ENCODE data around the gene DDX46.
"Not testable (repeated sequence)": the region's sequence is repeated elsewhere in the genome, so short reads cannot be mapped to it uniquely, and the experiment has no call there.

Gene DDX46, protein sequence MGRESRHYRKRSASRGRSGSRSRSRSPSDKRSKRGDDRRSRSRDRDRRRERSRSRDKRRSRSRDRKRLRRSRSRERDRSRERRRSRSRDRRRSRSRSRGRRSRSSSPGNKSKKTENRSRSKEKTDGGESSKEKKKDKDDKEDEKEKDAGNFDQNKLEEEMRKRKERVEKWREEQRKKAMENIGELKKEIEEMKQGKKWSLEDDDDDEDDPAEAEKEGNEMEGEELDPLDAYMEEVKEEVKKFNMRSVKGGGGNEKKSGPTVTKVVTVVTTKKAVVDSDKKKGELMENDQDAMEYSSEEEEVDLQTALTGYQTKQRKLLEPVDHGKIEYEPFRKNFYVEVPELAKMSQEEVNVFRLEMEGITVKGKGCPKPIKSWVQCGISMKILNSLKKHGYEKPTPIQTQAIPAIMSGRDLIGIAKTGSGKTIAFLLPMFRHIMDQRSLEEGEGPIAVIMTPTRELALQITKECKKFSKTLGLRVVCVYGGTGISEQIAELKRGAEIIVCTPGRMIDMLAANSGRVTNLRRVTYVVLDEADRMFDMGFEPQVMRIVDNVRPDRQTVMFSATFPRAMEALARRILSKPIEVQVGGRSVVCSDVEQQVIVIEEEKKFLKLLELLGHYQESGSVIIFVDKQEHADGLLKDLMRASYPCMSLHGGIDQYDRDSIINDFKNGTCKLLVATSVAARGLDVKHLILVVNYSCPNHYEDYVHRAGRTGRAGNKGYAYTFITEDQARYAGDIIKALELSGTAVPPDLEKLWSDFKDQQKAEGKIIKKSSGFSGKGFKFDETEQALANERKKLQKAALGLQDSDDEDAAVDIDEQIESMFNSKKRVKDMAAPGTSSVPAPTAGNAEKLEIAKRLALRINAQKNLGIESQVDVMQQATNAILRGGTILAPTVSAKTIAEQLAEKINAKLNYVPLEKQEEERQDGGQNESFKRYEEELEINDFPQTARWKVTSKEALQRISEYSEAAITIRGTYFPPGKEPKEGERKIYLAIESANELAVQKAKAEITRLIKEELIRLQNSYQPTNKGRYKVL

GRCh38 chr5:134758504-134759341, at the start of gene DDX46:
Gene DDX46, plus strand, starts transcription at chr5:134758779. Its CDS starts 160 bp downstream, at chr5:134758939.
- DNase-seq (ENCODE audit: low read depth in 3 of 3, low spot score in 1 of 3) = peak; percentile 76 to 94 (median 87)

GRCh38 chr5:134714120-134714519, 44.5 kb upstream of the DDX46 start:
- no peak for DNase-seq (ENCODE audit: low read depth in 3 of 3, low spot score in 1 of 3)

- DNase-seq (ENCODE audit: low read depth in 3 of 3, low spot score in 1 of 3) = no peak
Observed at GRCh38 chr5:134714541-134714940, 44.0 kb upstream of the DDX46 start.

DNA sequence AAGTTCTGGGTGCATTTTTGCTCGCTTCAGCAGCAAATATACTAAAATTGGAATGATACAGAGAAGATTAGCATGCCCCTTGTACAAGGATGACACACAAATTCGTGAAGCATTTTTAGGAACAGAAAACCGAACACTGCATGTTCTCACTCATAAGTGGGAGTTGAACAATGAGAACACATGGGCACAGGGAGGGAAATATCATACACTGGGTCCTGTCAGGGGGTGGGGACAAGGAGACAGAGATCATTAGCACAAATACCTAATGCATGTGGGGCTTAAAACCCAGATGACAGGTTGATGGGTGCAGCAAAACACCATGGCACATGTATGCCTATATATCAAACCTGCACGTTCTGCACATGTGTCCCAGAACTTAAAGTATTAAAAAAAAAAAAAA, 43.1 kb upstream of the DDX46 start:
- DNase-seq (ENCODE audit: low read depth in 3 of 3, low spot score in 1 of 3) = not testable (repeated sequence)

DNA sequence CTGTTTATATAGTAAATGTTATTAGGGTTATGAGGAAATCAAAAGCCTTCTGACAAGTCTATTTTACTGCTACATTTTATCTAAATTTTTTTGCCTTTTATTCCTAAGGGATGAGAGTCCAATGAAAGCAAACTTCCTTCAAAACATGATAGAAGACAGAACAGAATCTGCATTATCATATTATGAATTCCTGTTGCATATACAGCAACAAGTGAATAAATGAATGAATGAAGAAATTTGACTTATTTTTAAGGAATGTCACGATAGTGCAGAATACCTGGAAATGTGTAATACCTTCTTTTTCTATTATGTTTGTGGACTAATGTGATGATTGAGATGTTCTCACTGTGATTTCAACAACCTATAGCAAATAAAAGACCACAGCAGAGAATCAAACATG, 33.7 kb upstream of the DDX46 start:
- no peak for DNase-seq (ENCODE audit: low read depth in 3 of 3, low spot score in 1 of 3)

DNA sequence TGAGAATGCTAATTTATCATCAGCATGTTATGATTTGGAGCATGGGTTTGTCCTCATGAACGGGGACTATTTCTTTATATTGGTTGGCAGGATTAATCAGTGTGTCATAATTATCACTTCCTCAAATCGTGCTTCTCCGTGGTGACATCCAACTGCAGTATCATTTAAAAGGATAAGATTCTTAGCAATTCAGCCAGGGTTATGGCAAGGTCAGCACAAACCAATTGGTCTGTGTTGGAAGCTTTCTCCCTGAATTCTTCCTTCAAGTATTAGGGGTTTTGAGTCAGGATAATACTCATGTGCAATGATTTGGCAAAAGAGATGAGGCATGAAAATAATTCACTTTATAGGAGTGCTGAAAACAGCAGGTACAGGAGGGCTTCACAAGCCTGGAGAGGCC, 25.8 kb upstream of the DDX46 start:
- no peak for DNase-seq (ENCODE audit: low read depth in 3 of 3, low spot score in 1 of 3)

DNA sequence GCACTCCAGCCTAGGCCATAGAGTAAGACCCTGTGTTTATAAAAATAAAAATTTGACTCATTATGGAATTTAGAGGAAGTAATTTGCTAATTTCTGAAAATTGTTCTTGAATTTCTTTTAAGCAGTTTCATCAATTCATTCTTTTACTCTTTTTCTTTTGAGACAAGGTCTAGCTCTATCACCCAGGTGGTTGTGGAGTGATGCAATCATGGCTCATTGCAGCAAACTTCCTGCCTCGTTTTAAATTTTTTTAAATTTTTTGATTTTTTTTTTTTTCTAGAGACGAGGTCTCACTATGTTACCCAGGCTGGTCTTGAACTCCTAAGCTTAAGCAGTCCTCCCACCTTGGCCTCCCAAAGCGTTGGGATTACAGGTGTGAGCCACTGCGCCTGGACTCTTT, 23.3 kb upstream of the DDX46 start:
- DNase-seq (ENCODE audit: low read depth in 3 of 3, low spot score in 1 of 3) = no peak

DNA sequence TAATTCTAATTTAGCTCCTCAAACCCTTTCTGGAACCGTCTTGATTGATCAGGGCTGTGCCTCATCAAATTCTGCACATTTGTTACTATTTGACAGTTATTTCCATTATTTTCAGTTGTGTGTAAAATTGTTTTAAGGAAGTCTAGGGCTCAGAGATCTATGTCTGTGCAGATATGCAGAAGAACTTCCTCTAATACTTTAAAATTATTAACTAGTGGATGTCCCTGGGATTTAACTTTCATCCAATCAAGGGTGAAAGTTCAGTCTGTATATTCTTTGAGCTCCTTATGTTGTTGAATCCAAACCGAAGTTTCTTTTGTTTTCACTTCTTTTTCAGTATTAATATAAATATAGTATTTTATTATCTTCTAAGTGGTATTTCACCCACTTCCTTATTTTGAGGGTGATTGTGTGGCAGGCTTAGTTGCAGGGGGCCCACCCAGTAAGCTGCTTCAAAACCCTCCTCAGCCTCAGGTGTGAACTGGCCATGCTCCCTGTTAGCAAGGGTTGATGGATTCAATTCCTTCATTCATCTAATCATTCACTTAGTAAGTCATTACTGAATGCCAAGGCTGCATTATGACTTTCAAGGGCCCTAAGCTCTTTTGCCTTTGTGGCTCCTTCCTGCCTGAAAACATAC, 22.3 kb upstream of the DDX46 start:
- no peak for DNase-seq (ENCODE audit: low read depth in 3 of 3, low spot score in 1 of 3)

GRCh38 chr5:134738133-134738962, 20.2 kb upstream of the DDX46 start, which contains the start of gene CAMLG:
Gene CAMLG, plus strand, starts transcription at chr5:134738548. Its CDS starts 73 bp downstream, at chr5:134738621.
- peak; percentile 92 to 93 (median 92) for DNase-seq (ENCODE audit: low read depth in 3 of 3, low spot score in 1 of 3)

DNA sequence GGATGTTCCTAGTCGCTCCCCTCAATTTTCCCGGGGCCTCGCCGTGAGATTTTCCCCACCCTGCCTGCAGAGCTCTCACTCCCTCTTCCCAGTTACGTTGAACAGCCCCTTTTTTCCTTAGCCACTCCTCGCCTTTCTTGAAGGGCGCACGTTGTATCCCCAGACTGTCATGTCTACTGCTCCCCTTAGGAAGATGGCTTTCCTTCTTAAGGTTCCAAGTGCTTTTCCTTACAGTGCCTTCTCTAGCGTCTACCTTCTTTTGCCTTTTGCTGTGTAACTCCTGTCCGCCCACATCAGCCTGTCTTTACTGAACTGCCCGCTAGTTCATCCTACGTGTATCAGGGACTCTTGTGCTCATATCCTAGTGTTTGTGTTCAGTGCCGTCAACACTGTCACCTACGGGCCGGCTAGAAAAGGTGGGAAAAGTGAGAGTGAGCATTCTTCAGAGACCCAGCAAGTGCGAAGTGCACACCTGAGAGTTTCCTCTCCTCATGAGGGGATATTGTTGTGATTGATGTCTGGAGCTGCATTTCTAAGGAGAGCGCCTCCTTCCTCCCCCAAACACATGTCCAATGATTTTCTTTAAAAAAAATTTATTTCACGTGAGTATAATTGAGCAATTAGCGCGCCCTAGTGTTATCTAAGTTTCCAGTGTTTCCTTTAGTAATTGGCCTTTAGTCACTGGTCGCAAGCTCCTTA, 19.5 kb upstream of the DDX46 start:
- no peak for DNase-seq (ENCODE audit: low read depth in 3 of 3, low spot score in 1 of 3)

GRCh38 chr5:134741052-134741451, 17.5 kb upstream of the DDX46 start:
- DNase-seq (ENCODE audit: low read depth in 3 of 3, low spot score in 1 of 3) = no peak

GRCh38 chr5:134742134-134742533, 16.4 kb upstream of the DDX46 start:
- no peak for DNase-seq (ENCODE audit: low read depth in 3 of 3, low spot score in 1 of 3)

DNA sequence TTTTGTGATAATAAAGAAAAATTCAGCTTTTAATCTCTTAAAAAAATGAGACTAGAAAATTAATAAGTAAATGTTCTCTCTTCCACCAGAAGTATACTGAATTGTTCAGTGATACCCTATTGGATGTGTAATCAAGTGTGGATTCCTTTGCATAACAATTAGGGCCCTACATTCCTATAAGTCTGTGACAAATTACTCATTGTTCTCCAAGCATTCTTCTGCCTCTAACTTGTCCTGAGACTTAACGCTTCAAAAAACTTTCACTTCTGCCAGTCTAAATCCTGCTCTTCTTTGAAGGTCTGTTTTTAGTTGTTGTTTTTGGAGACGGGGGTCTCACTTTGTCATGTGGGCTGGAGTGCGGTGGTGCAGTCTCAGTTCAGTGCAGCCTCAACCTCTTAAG, 9.2 kb upstream of the DDX46 start:
- DNase-seq (ENCODE audit: low read depth in 3 of 3, low spot score in 1 of 3) = no peak

- no peak for DNase-seq (ENCODE audit: low read depth in 3 of 3, low spot score in 1 of 3)
Observed at GRCh38 chr5:134758176-134758503, 439 bp upstream of the DDX46 start.

DNA sequence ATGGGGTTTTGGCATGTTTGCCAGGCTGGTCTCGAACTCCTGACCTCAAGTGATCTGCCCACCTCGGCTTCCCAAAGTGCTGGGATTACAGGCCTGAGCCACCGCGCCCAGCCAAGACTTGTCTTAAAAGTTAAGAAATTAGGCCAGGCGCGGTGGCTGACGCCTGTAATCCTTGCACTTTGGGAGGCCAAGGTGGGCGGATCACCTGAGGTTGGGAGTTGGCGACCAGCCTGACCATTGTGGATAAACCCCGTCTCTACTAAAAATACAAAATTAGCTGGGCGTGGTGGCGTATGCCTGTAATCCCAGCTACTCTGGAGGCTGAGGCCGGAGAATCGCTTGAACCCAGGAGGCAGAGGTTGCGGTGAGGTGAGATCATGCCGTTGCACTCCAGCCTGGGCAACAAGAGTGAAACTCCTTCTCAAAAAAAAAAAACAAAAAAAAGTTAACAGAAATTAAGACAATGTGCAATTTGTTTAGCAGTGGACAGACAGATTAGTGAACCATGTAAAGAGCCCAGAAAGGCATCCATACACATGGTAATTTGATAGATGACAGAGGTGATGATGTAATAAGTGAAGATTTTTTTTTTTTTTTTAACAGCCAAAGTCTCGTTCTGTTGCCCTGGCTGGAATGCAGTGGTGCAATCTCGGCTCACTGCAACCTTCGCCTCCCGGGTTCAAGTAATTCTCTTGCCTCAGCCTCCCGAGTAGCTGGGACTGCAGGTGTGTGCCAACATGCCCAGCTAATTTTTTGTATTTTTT, 9.1 kb downstream of the DDX46 start:
- DNase-seq (ENCODE audit: low read depth in 3 of 3, low spot score in 1 of 3) = not testable (repeated sequence)

DNA sequence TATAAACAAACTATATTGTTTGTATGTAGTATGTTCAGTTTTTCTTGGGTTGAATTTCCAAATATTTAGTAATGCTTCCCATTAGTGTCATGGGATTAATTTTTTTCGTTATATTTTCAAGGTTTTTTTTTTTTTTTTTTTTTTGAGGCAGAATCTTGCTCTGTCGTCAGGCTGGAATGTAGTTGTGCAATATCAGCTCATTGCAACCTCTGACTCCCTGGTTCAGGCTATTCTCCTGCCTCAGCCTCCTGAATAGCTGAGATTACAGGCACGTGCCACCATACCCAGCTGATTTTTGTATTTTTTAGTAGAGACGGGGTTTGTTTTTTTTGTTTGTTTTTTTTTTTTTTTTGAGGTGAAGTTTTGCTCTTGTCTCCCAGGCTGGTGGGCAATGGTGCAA, 10.6 kb downstream of the DDX46 start:
- no peak for DNase-seq (ENCODE audit: low read depth in 3 of 3, low spot score in 1 of 3)

GRCh38 chr5:134772461-134773125, 14.0 kb downstream of the DDX46 start:
- no peak for DNase-seq (ENCODE audit: low read depth in 3 of 3, low spot score in 1 of 3)

DNA sequence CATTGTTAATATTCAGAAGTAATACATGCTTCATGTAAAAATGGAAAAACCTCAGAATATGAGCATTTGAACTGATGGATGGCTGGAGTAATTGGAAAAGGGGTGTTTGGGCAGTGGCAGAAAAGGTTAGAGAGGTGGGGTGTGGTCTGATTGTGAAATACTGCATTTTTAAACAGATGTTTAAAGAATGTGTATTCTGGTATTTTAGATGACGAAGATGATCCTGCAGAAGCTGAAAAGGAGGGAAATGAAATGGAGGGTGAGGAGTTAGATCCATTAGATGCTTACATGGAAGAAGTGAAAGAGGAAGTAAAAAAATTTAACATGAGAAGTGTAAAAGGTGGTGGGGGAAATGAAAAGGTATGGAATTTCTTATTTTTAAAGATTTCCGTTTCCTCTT, 18.8 kb downstream of the DDX46 start:
- DNase-seq (ENCODE audit: low read depth in 3 of 3, low spot score in 1 of 3) = no peak
